ENCODE measurements around the gene AKR1C3.

GRCh38 chr10:5088703-5089261, 5.4 kb upstream of the AKR1C3 start:
- TF ChIP-seq, protein P1, sequence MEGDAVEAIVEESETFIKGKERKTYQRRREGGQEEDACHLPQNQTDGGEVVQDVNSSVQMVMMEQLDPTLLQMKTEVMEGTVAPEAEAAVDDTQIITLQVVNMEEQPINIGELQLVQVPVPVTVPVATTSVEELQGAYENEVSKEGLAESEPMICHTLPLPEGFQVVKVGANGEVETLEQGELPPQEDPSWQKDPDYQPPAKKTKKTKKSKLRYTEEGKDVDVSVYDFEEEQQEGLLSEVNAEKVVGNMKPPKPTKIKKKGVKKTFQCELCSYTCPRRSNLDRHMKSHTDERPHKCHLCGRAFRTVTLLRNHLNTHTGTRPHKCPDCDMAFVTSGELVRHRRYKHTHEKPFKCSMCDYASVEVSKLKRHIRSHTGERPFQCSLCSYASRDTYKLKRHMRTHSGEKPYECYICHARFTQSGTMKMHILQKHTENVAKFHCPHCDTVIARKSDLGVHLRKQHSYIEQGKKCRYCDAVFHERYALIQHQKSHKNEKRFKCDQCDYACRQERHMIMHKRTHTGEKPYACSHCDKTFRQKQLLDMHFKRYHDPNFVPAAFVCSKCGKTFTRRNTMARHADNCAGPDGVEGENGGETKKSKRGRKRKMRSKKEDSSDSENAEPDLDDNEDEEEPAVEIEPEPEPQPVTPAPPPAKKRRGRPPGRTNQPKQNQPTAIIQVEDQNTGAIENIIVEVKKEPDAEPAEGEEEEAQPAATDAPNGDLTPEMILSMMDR (conservative IDR thresholded peaks at IDR 0.05; ENCODE audit: low read depth, low read length) = no peak
- TF ChIP-seq EZH2 (IDR thresholded peaks at IDR 0.05; ENCODE audit: low read length, unreplicated experiment) (no peak), EZH2phosphoT487 (IDR thresholded peaks at IDR 0.05; ENCODE audit: borderline replicate concordance, low read length) (no peak)
